Esophagus muscularis mucosa (tissue), 4 donors: Measurements from ENCODE around the gene TCF23. TPM values are rescaled to one million over a fixed set of nuclear protein-coding genes. Genes with fewer than 3 reads are reported as not detected.

ENCODE experiments used
- DNase-seq: peaks from one replicate; pipeline ENCODE4 v3.0.0-alpha.2; 2017; ENCODE audit errors: extremely low spot score
- H3K27ac ChIP-seq, 4 donors: fragments of 200-600 bp; sonication (generic); replicated peaks in 1 of 4; 1 replicate in 3 of 4; 2 replicates in 1 of 4; pipeline ENCODE4 v1.5.1; 2016 to 2019; ENCODE audit warnings: mild to moderate bottlenecking in 1 of 4
- H3K27me3 ChIP-seq, 4 donors: fragments of 200-600 bp; sonication (generic); one replicate each; pipeline versions ENCODE4 v1.5.1 to v1.6.0; 2016 to 2019
- H3K36me3 ChIP-seq, 4 donors: fragments of 200-600 bp; sonication (generic); one replicate each; pipeline ENCODE4 v1.5.1; 2016 to 2019
- H3K4me1 ChIP-seq, 4 donors: fragments of 200-600 bp; sonication (generic); one replicate each; pipeline ENCODE4 v1.5.1; 2016 to 2019
- H3K4me3 ChIP-seq, 4 donors: fragments of 200-600 bp; sonication (generic); 1 replicate in 2 of 4; 2 replicates in 2 of 4; pipeline ENCODE4 v1.5.1; 2016 to 2019; ENCODE audit warnings: mild to moderate bottlenecking in 4 of 4, moderate library complexity in 1 of 4
- H3K9me3 ChIP-seq, 4 donors: fragments of 200-600 bp; sonication (generic); 1 replicate in 3 of 4; 2 replicates in 1 of 4; pipeline ENCODE4 v1.5.1; 2016 to 2019
- EP300 ChIP-seq: sonication (generic); formaldehyde crosslinking; IDR thresholded peaks from one replicate; pipeline ENCODE4 v1.6.1; 2017; ENCODE audit warnings: antibody characterized with exemption
- POLR2A ChIP-seq: fragments of 450-650 bp; IDR thresholded peaks from one replicate; pipeline ENCODE4 v1.6.1; 2017; ENCODE audit warnings: antibody characterized with exemption, moderate library complexity, mild to moderate bottlenecking, low read depth
- POLR2AphosphoS5 ChIP-seq, 2 donors: sonication (generic); formaldehyde crosslinking; IDR thresholded peaks; one replicate each; pipeline ENCODE4 v1.6.1; 2017; ENCODE audit warnings: antibody characterized with exemption in 2 of 2
- WGBS: methylation state at CpG from one replicate; pipeline ENCODE4 v1.1.5; 2018; 5-methylcytosine and 5-hydroxymethylcytosine counted together
- intact Hi-C: fragments of 100-400 bp; cut with DNase I; formaldehyde crosslinking; loops from one replicate; pipeline ENCODE4 v1.15.1; 2023
- total RNA-seq, 4 donors: library from RNA; depleted of rRNA; stranded (reverse); fragments of >200 nt; gene quantifications; one replicate each; pipeline versions ENCODE4 v1.1.0 to v1.2.1, GENCODE V29; 2016

Gene TCF23
- total RNA-seq, 4 donors from 2014 or later, result not detected

DNA sequence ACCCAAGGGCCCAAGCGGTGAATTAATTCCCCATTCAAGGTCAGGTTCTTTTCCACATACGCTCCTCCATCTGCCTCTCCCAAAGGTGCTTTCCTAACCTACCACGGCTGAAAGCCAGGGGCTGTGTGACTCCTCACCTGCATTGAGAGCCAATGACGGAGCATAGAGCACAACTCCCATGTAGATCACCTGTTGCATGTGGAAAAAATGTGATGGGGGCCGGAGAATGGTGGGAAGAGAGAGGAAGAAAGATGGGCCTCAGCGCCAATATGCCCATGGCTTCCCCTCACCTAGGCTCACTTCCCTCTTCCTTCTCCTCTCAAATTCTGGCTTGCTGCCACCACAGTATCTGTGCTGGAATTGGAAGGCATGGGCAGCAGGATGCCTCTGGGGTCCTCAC lies 57.5 kb downstream of the TCF23 start:
- intact Hi-C loops, result no loop called here
- no peak overlapping the region for H3K27ac ChIP-seq
- WGBS, result 95% methylated on average over 6 of the region's 6 CpGs
- peaks cover 5 to 15% (median 9%) of the 10 kb centered on the region in 4 donors for H3K4me1 ChIP-seq
- peaks cover 48 to 90% (median 76%) of the 10 kb centered on the region in 4 donors for H3K36me3 ChIP-seq
- H3K4me3 ChIP-seq, result no peak overlapping the region
- H3K9me3 ChIP-seq, result no peaks in the 10 kb centered on the region
- no peaks in the 10 kb centered on the region for H3K27me3 ChIP-seq
- no peak for DNase-seq
- no peak for TF ChIP-seq POLR2A
- no peak for TF ChIP-seq EP300
- TF ChIP-seq POLR2AphosphoS5 (IDR thresholded peaks at IDR 0.05), result no peak

Other genes with a start within 250 kb of the TCF23 start
- 10 to 100 TPM in 3 of 4 donors, 1 to 10 TPM in 1; 9.3 to 23.0 (median 13.4) TPM for gene MAPRE3, start 178.4 kb upstream of the TCF23 start, total RNA-seq
- 10 to 100 TPM; 26.7 to 47.7 (median 35.3) TPM for gene TMEM214, start 116.0 kb upstream of the TCF23 start, total RNA-seq
- gene AGBL5, start 97.3 kb upstream of the TCF23 start, total RNA-seq, result 10 to 100 TPM; 19.5 to 29.2 (median 24.1) TPM
- gene OST4, start 77.3 kb upstream of the TCF23 start, total RNA-seq, result 100 to 1,000 TPM; 200 to 352 (median 243) TPM
- gene EMILIN1, start 70.4 kb upstream of the TCF23 start, total RNA-seq, result 100 to 1,000 TPM; 126 to 288 (median 168) TPM
- 1 to 10 TPM; 1.2 to 6.3 (median 1.7) TPM for gene KHK, start 62.2 kb upstream of the TCF23 start, total RNA-seq
- gene CGREF1, start 29.9 kb upstream of the TCF23 start, total RNA-seq, result 1 to 10 TPM in 1 of 4 donors, under 1 TPM in 2, not detected in 1; 0.50 to 1.4 (median 0.92) TPM
- under 1 TPM in 1 of 4 donors, not detected in 3; 0.92 TPM for gene ABHD1, start 25.2 kb upstream of the TCF23 start, total RNA-seq
- gene PREB, start 14.4 kb upstream of the TCF23 start, total RNA-seq, result 10 to 100 TPM; 39.9 to 64.7 (median 48.3) TPM
- not detected for gene PRR30, start 9.6 kb upstream of the TCF23 start, total RNA-seq
- 100 to 1,000 TPM; 118 to 143 (median 130) TPM for gene ATRAID, start 63.0 kb downstream of the TCF23 start, total RNA-seq
- 10 to 100 TPM in 3 of 4 donors, 1 to 10 TPM in 1; 7.5 to 21.5 (median 13.6) TPM for gene SLC5A6, start 63.3 kb downstream of the TCF23 start, total RNA-seq
- gene CAD, start 68.4 kb downstream of the TCF23 start, total RNA-seq, result 10 to 100 TPM; 12.4 to 28.3 (median 16.6) TPM
- gene SLC30A3, start 114.0 kb downstream of the TCF23 start, total RNA-seq, result not detected
- gene DNAJC5G, start 126.4 kb downstream of the TCF23 start, total RNA-seq, result under 1 TPM in 1 of 4 donors, not detected in 3; 0.42 TPM
- gene TRIM54, start 133.4 kb downstream of the TCF23 start, total RNA-seq, result under 1 TPM in 1 of 4 donors, not detected in 3; 0.32 TPM
- gene UCN, start 159.4 kb downstream of the TCF23 start, total RNA-seq, result 1 to 10 TPM; 1.8 to 6.1 (median 3.3) TPM
- gene MPV17, start 174.1 kb downstream of the TCF23 start, total RNA-seq, result 10 to 100 TPM; 46.7 to 70.2 (median 60.6) TPM
- gene GTF3C2, start 207.8 kb downstream of the TCF23 start, total RNA-seq, result 10 to 100 TPM; 27.5 to 44.3 (median 31.6) TPM
- gene EIF2B4, start 221.3 kb downstream of the TCF23 start, total RNA-seq, result 10 to 100 TPM; 39.0 to 50.1 (median 44.9) TPM
- gene SNX17, start 221.6 kb downstream of the TCF23 start, total RNA-seq, result 100 to 1,000 TPM in 3 of 4 donors, 10 to 100 TPM in 1; 84.7 to 151 (median 124) TPM
- gene ZNF513, start 231.7 kb downstream of the TCF23 start, total RNA-seq, result 10 to 100 TPM in 3 of 4 donors, 1 to 10 TPM in 1; 8.3 to 14.5 (median 11.4) TPM